Measurements from ENCODE around the gene ARMC9.

- TF ChIP-seq CTCF (IDR thresholded peaks at IDR 0.05) (no peak), POLR2A (IDR thresholded peaks at IDR 0.05) (no peak), POLR2AphosphoS5 (IDR thresholded peaks at IDR 0.05) (no peak)
These were observed 95.7 kb downstream of the ARMC9 start for GRCh38 chr2:231294116-231294515.
